ENCODE measurements around the gene RXRG. TPM values are rescaled to one million over a fixed set of nuclear protein-coding genes. Genes with fewer than 3 reads are reported as not detected.

Gene RXRG
- total and polyA plus RNA-seq, 2 experiments from 2014 or later = not detected

- Histone ChIP-seq H3K4me1 (ENCODE audit: insufficient read depth) (no peaks in the 10 kb centered on the region), H3K4me2 (ENCODE audit: unreplicated experiment) (no peak overlapping the region), H3K9me3 (ENCODE audit: low read depth) (no peaks in the 10 kb centered on the region), H3K27ac (no peak overlapping the region), H3K27me3 (replicated peaks; ENCODE audit: insufficient read depth) (peaks cover 6% of the 10 kb centered on the region; the same call in 1 of the 2 replicates), H3K9ac (no peak overlapping the region), H4K20me1 (ENCODE audit: insufficient read depth) (no peaks in the 10 kb centered on the region), H2AFZ (no peak overlapping the region), H3F3A (ENCODE audit: insufficient read depth) (no peaks in the 10 kb centered on the region), H3K79me2 (ENCODE audit: insufficient read depth) (no peaks in the 10 kb centered on the region), H3K36me3 (ENCODE audit: low read depth) (no peaks in the 10 kb centered on the region), H3K9me2 (ENCODE audit: insufficient read depth) (no peaks in the 10 kb centered on the region), H3K4me3 (no peak overlapping the region)
- WGBS, 2 experiments (ENCODE audit: low coverage in 1 of 2, low lambda C conversion rate in 2 of 2, missing lambda C conversion rate in 2 of 2) = 57 to 62% methylated on average over 6 of the region's 6 CpGs
- in situ Hi-C loops (cut with MboI) = no loop called here
- TF ChIP-seq EZH2 (IDR thresholded peaks at IDR 0.05; ENCODE audit: insufficient read depth, poor library complexity, severe bottlenecking) = no peak
- no peak for TF ChIP-seq EZH2phosphoT487 (IDR thresholded peaks at IDR 0.05; ENCODE audit: insufficient read depth, low read depth)
- no peak for DNase-seq
Measured at GRCh38 chr1:165456861-165457260, 11.9 kb upstream of the RXRG start.

GRCh38 chr1:165456114-165456513 lies 11.2 kb upstream of the RXRG start:
- H3F3A ChIP-seq (ENCODE audit: insufficient read depth) = no peaks in the 10 kb centered on the region
- DNase-seq = no peak
- 19 to 23% methylated on average over 1 of the region's 1 CpG for WGBS, 2 experiments (ENCODE audit: low coverage in 1 of 2, low lambda C conversion rate in 2 of 2, missing lambda C conversion rate in 2 of 2)
- H3K79me2 ChIP-seq (ENCODE audit: insufficient read depth) = no peaks in the 10 kb centered on the region
- no peaks in the 10 kb centered on the region for H3K4me1 ChIP-seq (ENCODE audit: insufficient read depth)
- in situ Hi-C loops (cut with MboI) = no loop called here
- H3K27me3 ChIP-seq (replicated peaks; ENCODE audit: insufficient read depth) = peaks cover 6% of the 10 kb centered on the region; the same call in 1 of the 2 replicates
- no peak overlapping the region for H3K4me3 ChIP-seq
- H4K20me1 ChIP-seq (ENCODE audit: insufficient read depth) = no peaks in the 10 kb centered on the region
- TF ChIP-seq EZH2phosphoT487 (IDR thresholded peaks at IDR 0.05; ENCODE audit: insufficient read depth, low read depth) (no peak), EZH2 (IDR thresholded peaks at IDR 0.05; ENCODE audit: insufficient read depth, poor library complexity, severe bottlenecking) (no peak)
- no peaks in the 10 kb centered on the region for H3K36me3 ChIP-seq (ENCODE audit: low read depth)
- H3K9me2 ChIP-seq (ENCODE audit: insufficient read depth) = no peaks in the 10 kb centered on the region
- H3K4me2 ChIP-seq (ENCODE audit: unreplicated experiment) = no peak overlapping the region
- no peaks in the 10 kb centered on the region for H3K9me3 ChIP-seq (ENCODE audit: low read depth)
- no peak overlapping the region for H2AFZ ChIP-seq
- H3K9ac ChIP-seq = no peak overlapping the region
- H3K27ac ChIP-seq = no peak overlapping the region

GRCh38 chr1:165455111-165455510 lies 10.2 kb upstream of the RXRG start:
- Histone ChIP-seq H3K27me3 (replicated peaks; ENCODE audit: insufficient read depth) (peaks cover 6% of the 10 kb centered on the region; the same call in 1 of the 2 replicates), H2AFZ (no peak overlapping the region), H4K20me1 (ENCODE audit: insufficient read depth) (no peaks in the 10 kb centered on the region), H3K27ac (no peak overlapping the region), H3K9ac (no peak overlapping the region), H3K9me3 (ENCODE audit: low read depth) (no peaks in the 10 kb centered on the region), H3K9me2 (ENCODE audit: insufficient read depth) (no peaks in the 10 kb centered on the region), H3K4me3 (no peak overlapping the region), H3K4me2 (ENCODE audit: unreplicated experiment) (no peak overlapping the region), H3K4me1 (ENCODE audit: insufficient read depth) (no peaks in the 10 kb centered on the region), H3K36me3 (ENCODE audit: low read depth) (no peaks in the 10 kb centered on the region), H3F3A (ENCODE audit: insufficient read depth) (no peaks in the 10 kb centered on the region), H3K79me2 (ENCODE audit: insufficient read depth) (no peaks in the 10 kb centered on the region)
- no peak for DNase-seq
- in situ Hi-C loops (cut with MboI) = no loop called here
- no peak for TF ChIP-seq EZH2 (IDR thresholded peaks at IDR 0.05; ENCODE audit: insufficient read depth, poor library complexity, severe bottlenecking)
- no peak for TF ChIP-seq EZH2phosphoT487 (IDR thresholded peaks at IDR 0.05; ENCODE audit: insufficient read depth, low read depth)
- 31 to 33% methylated on average over 3 of the region's 3 CpGs for WGBS, 2 experiments (ENCODE audit: low coverage in 1 of 2, low lambda C conversion rate in 2 of 2, missing lambda C conversion rate in 2 of 2)

- no peak overlapping the region for H3K4me2 ChIP-seq (ENCODE audit: unreplicated experiment)
- no peak overlapping the region for H3K9ac ChIP-seq
- no peak for TF ChIP-seq EZH2 (IDR thresholded peaks at IDR 0.05; ENCODE audit: insufficient read depth, poor library complexity, severe bottlenecking)
- TF ChIP-seq EZH2phosphoT487 (IDR thresholded peaks at IDR 0.05; ENCODE audit: insufficient read depth, low read depth) = no peak
- H3F3A ChIP-seq (ENCODE audit: insufficient read depth) = no peaks in the 10 kb centered on the region
- no peaks in the 10 kb centered on the region for H3K9me3 ChIP-seq (ENCODE audit: low read depth)
- WGBS, 2 experiments (ENCODE audit: low coverage in 1 of 2, low lambda C conversion rate in 2 of 2, missing lambda C conversion rate in 2 of 2) = 30 to 38% methylated on average over 3 of the region's 3 CpGs
- H3K27me3 ChIP-seq (replicated peaks; ENCODE audit: insufficient read depth) = peaks cover 6% of the 10 kb centered on the region; the same call in 1 of the 2 replicates
- DNase-seq = no peak
- H3K4me1 ChIP-seq (ENCODE audit: insufficient read depth) = no peaks in the 10 kb centered on the region
- no peaks in the 10 kb centered on the region for H3K79me2 ChIP-seq (ENCODE audit: insufficient read depth)
- H4K20me1 ChIP-seq (ENCODE audit: insufficient read depth) = no peaks in the 10 kb centered on the region
- in situ Hi-C loops (cut with MboI) = no loop called here
- no peaks in the 10 kb centered on the region for H3K9me2 ChIP-seq (ENCODE audit: insufficient read depth)
- no peaks in the 10 kb centered on the region for H3K36me3 ChIP-seq (ENCODE audit: low read depth)
- H3K27ac ChIP-seq = no peak overlapping the region
- H2AFZ ChIP-seq = no peak overlapping the region
- H3K4me3 ChIP-seq = no peak overlapping the region
Measured at GRCh38 chr1:165454091-165454610, 9.2 kb upstream of the RXRG start.

All from GM23248 (cell line).